HepG2 (cell line): Measurements from ENCODE around the gene TPST2. TPM values are rescaled to one million over a fixed set of nuclear protein-coding genes. Genes with fewer than 3 reads are reported as not detected.
A peak's percentile ranks its signal among the peaks of the same experiment; 100 is the strongest.

ENCODE experiments used
- ATF2 ChIP-seq: sonication (generic); formaldehyde crosslinking; IDR thresholded peaks from 2 replicates; pipeline ENCODE4 v1.4.0; 2020; ENCODE audit warnings: missing genetic modification reagents
- ATF5 ChIP-seq: sonication (generic); formaldehyde crosslinking; IDR thresholded peaks from 2 replicates; pipeline ENCODE4 v1.4.0; 2020; ENCODE audit warnings: mild to moderate bottlenecking, low read depth, missing genetic modification reagents
- ATF7-NPFF ChIP-seq: sonication (generic); formaldehyde crosslinking; IDR thresholded peaks from 2 replicates; pipeline ENCODE4 v1.8.1; 2023; ENCODE audit warnings: mild to moderate bottlenecking, low read depth, missing genetic modification reagents, moderate library complexity
- CBX1 ChIP-seq: IDR thresholded peaks from one replicate; pipeline ENCODE4 v1.6.1; 2016; ENCODE audit warnings: antibody characterized with exemption, low read depth
- CEBPB ChIP-seq: IDR thresholded peaks from 2 replicates; pipeline ENCODE4 v1.6.1; 2011; ENCODE audit warnings: low read depth, low read length, improper control_type of control experiment, borderline replicate concordance
- DRAP1 ChIP-seq: IDR thresholded peaks from 2 replicates; pipeline ENCODE4 v1.6.1; 2016; ENCODE audit warnings: missing genetic modification reagents, missing compliant biosample characterization
- MXD4 ChIP-seq: IDR thresholded peaks from 2 replicates; pipeline ENCODE4 v1.6.1; 2016; ENCODE audit warnings: mild to moderate bottlenecking, missing biosample characterization, missing genetic modification reagents
- NBN ChIP-seq: fragments of 450-650 bp; conservative IDR thresholded peaks from 2 replicates; pipeline ENCODE4 v1.6.1; 2017
- NKX3-1 ChIP-seq: sonication (generic); formaldehyde crosslinking; IDR thresholded peaks from 2 replicates; pipeline ENCODE4 v1.5.0; 2020; ENCODE audit warnings: missing genetic modification reagents
- ONECUT2 ChIP-seq: sonication (generic); formaldehyde crosslinking; IDR thresholded peaks from 2 replicates; pipeline ENCODE4 v1.4.0; 2020; ENCODE audit warnings: missing genetic modification reagents
- PHF8 ChIP-seq: sonication (generic); formaldehyde crosslinking; IDR thresholded peaks from 2 replicates; pipeline ENCODE4 v1.5.0; 2020; ENCODE audit warnings: missing genetic modification reagents
- POLR2A ChIP-seq, 2 experiments: IDR thresholded peaks; 2 replicates each; pipeline ENCODE4 v1.6.1; 2011; ENCODE audit warnings: low read depth in 2 of 2, low read length in 2 of 2, mild to moderate bottlenecking in 1 of 2, moderate library complexity in 1 of 2; ENCODE audit not compliant: insufficient read depth in 1 of 2
- ZBTB43 ChIP-seq: sonication (generic); formaldehyde crosslinking; conservative IDR thresholded peaks from 2 replicates; pipeline ENCODE4 v1.4.0; 2020; ENCODE audit warnings: missing genetic modification reagents
- ZFP1 ChIP-seq: IDR thresholded peaks from 2 replicates; pipeline ENCODE4 v1.6.1; 2016
- ZNF432 ChIP-seq: sonication (generic); formaldehyde crosslinking; IDR thresholded peaks from 2 replicates; pipeline ENCODE4 v1.5.0; 2020; ENCODE audit warnings: missing genetic modification reagents, mild to moderate bottlenecking, borderline replicate concordance
- ZNF446 ChIP-seq: sonication (generic); formaldehyde crosslinking; IDR thresholded peaks from 2 replicates; pipeline ENCODE4 v1.5.0; 2020; ENCODE audit warnings: mild to moderate bottlenecking, missing genetic modification reagents
- ZNF496 ChIP-seq: sonication (generic); formaldehyde crosslinking; IDR thresholded peaks from 2 replicates; pipeline ENCODE4 v1.8.1; 2023; ENCODE audit warnings: mild to moderate bottlenecking, moderate library complexity, missing genetic modification reagents; ENCODE audit not compliant: insufficient replicate concordance
- ZNF589 ChIP-seq: sonication (generic); formaldehyde crosslinking; conservative IDR thresholded peaks from 2 replicates; pipeline ENCODE4 v1.8.0; 2022; ENCODE audit warnings: mild to moderate bottlenecking, moderate library complexity, missing genetic modification reagents
- ZNF619 ChIP-seq: sonication (generic); formaldehyde crosslinking; IDR thresholded peaks from 2 replicates; pipeline ENCODE4 v1.4.0; 2020; ENCODE audit warnings: mild to moderate bottlenecking, missing genetic modification reagents
- ZNF652 ChIP-seq: IDR thresholded peaks from 2 replicates; pipeline ENCODE4 v1.6.1; 2016; ENCODE audit warnings: low read depth, borderline replicate concordance
- ZNF780A ChIP-seq: sonication (generic); formaldehyde crosslinking; IDR thresholded peaks from 2 replicates; pipeline ENCODE4 v1.8.0; 2022; ENCODE audit warnings: mild to moderate bottlenecking, missing genetic modification reagents, moderate library complexity
- ZNF879 ChIP-seq: sonication (generic); formaldehyde crosslinking; IDR thresholded peaks from 2 replicates; pipeline ENCODE4 v1.8.1; 2023; ENCODE audit warnings: missing genetic modification reagents
- polyA plus RNA-seq, 8 experiments: library from polyadenylated mRNA; depleted of rRNA in 3 of 8; stranded (reverse) in 7 of 8; unstranded in 1 of 8; fragments of >200 nt; fragmentation: Illumina TruSeq in 4 of 8; extraction: Trizol in 4 of 8; gene quantifications; 2 replicates each; pipeline versions ENCODE4 v1.2.1 to v1.2.3, GENCODE V29; 2011 to 2016; ENCODE audit warnings: low read depth in 4 of 8, missing spikeins in 1 of 8, mixed read lengths in 1 of 8; ENCODE audit not compliant: insufficient read depth in 1 of 8
- total RNA-seq, 5 experiments: library from RNA; depleted of rRNA; stranded (reverse); fragments of >200 nt; fragmentation: Illumina TruSeq; extraction: Trizol; gene quantifications; 2 replicates each; pipeline ENCODE4 v1.2.3, GENCODE V29; 2016; ENCODE audit warnings: low read depth in 1 of 5
- TF ChIP-seq, protein P1 (sequence below): sonication (generic); formaldehyde crosslinking; IDR thresholded peaks from 2 replicates; pipeline ENCODE4 v1.5.0; 2020; ENCODE audit warnings: missing genetic modification reagents
- TF ChIP-seq, protein P2 (sequence below): sonication (generic); formaldehyde crosslinking; IDR thresholded peaks from 2 replicates; pipeline ENCODE4 v1.5.0; 2020; ENCODE audit warnings: mild to moderate bottlenecking, missing genetic modification reagents
- TF ChIP-seq, protein P3 (sequence below): IDR thresholded peaks from 2 replicates; pipeline ENCODE4 v1.6.1; 2018; ENCODE audit warnings: missing genetic modification reagents, mild to moderate bottlenecking, missing compliant biosample characterization

The TPST2 gene
- total and polyA plus RNA-seq, 2 of the 13 experiments (the other 11 are each of a cell fraction or from before 2014, with no cell fraction given) = 15.2 to 23.8 TPM

DNA sequence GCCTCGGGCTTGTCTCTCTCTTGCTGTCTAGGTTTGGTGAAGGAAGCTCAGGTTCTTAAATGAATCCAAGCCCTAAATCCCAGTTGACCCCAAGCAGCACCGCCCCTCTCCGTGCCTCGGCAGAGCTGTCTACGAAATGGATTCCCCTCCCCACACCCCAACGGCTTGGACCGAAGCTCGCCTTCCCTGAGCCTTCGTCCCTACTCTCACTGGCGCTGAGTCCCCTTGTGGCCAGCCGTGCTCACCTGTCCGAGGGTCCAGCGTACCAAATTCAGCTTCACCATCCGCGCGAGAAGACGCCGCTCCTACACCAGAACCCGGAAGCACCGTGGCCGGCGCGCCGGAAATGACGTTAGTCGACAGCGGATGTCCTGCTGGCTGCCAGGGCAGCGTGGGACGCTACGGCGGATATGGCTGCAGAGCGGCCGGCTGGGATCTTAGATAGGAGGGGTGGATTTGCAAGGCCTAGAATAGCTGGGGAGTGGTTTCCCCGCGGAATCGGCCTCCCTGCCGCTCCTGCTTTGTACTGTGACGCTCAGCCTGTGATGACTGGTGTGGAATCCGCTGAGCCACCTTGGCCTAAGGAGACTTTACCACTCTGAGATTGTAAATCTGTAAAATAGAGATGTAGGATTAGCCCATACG is 77.7 kb downstream of the TPST2 start, which contains the start of gene TFIP11 (continued):
- TF ChIP-seq ZBTB43 (CRISPR knock-in tag) (no peak), ATF2 (peak; percentile 62; the same call in 1 of the 2 replicates), ZNF496 (CRISPR knock-in tag) (no peak), CEBPB (no peak), ATF7-NPFF (0 out of 2 replicates have a peak, but pooled peaks have one; percentile 28), PHF8 (peak; percentile 88), NBN (no peak), ZNF879 (CRISPR knock-in tag) (no peak), DRAP1 (CRISPR knock-in tag) (peak; percentile 33; the same call in 1 of the 2 replicates), ZNF589 (CRISPR knock-in tag) (no peak), MXD4 (CRISPR knock-in tag) (peak; percentile 95), ZNF652 (no peak), POLR2A (IDR thresholded peaks at IDR 0.05; ENCODE audit: insufficient read depth in 1 of 2, low read depth in 2 of 2, low read length in 2 of 2) (peak; percentile 75 to 84), ATF5 (CRISPR knock-in tag) (no peak), ZNF780A (CRISPR knock-in tag) (no peak), CBX1 (peak; percentile 46), ZNF432 (CRISPR knock-in tag) (no peak), ZFP1 (CRISPR knock-in tag) (no peak), ZNF446 (CRISPR knock-in tag) (no peak), NKX3-1 (no peak), ONECUT2 (CRISPR knock-in tag) (no peak), ZNF619 (peak; percentile 82; the same call in 1 of the 2 replicates)
- TF ChIP-seq, protein P1, sequence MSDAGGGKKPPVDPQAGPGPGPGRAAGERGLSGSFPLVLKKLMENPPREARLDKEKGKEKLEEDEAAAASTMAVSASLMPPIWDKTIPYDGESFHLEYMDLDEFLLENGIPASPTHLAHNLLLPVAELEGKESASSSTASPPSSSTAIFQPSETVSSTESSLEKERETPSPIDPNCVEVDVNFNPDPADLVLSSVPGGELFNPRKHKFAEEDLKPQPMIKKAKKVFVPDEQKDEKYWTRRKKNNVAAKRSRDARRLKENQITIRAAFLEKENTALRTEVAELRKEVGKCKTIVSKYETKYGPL (CRISPR knock-in tag) = no peak
- TF ChIP-seq, protein P2, sequence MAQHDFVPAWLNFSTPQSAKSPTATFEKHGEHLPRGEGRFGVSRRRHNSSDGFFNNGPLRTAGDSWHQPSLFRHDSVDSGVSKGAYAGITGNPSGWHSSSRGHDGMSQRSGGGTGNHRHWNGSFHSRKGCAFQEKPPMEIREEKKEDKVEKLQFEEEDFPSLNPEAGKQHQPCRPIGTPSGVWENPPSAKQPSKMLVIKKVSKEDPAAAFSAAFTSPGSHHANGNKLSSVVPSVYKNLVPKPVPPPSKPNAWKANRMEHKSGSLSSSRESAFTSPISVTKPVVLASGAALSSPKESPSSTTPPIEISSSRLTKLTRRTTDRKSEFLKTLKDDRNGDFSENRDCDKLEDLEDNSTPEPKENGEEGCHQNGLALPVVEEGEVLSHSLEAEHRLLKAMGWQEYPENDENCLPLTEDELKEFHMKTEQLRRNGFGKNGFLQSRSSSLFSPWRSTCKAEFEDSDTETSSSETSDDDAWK (CRISPR knock-in tag) = no peak
- TF ChIP-seq, protein P3, sequence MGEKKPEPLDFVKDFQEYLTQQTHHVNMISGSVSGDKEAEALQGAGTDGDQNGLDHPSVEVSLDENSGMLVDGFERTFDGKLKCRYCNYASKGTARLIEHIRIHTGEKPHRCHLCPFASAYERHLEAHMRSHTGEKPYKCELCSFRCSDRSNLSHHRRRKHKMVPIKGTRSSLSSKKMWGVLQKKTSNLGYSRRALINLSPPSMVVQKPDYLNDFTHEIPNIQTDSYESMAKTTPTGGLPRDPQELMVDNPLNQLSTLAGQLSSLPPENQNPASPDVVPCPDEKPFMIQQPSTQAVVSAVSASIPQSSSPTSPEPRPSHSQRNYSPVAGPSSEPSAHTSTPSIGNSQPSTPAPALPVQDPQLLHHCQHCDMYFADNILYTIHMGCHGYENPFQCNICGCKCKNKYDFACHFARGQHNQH (CRISPR knock-in tag) = peak; percentile 72; the same call in 1 of the 2 replicates
